Left lobe of liver (tissue), 2 donors: ENCODE data around the gene LCE2A. TPM values are rescaled to one million over a fixed set of nuclear protein-coding genes. Genes with fewer than 3 reads are reported as not detected.
A peak's percentile ranks its signal among the peaks of the same experiment; 100 is the strongest.

Experiments
- ATAC-seq: fragments of 200-7000 bp; cut with Tn5 transposase; one replicate; pipeline ENCODE4 v1.9.1; 2020; ENCODE audit warnings: mild to moderate bottlenecking, moderate library complexity
- DNase-seq: peaks from one replicate; pipeline ENCODE4 v3.0.0-alpha.2; 2020; ENCODE audit warnings: low spot score
- total RNA-seq: library from RNA; stranded (reverse); gene quantifications from one replicate; pipeline ENCODE4 v1.2.1, GENCODE V29; 2021
- donor health status: DM: no; HTN: no; CAD: no; lungs with moderate emphysema.
- donor health status: DM: no; HTN: yes; CAD: no.

Gene LCE2A
- total RNA-seq, 1 donor from 2014 or later: not detected

GRCh38 chr1:152741656-152742055, 43.5 kb downstream of the LCE2A start:
- DNase-seq (no peak), ATAC-seq (no peak)

GRCh38 chr1:152743371-152744145, 45.4 kb downstream of the LCE2A start:
- no peak for ATAC-seq
- DNase-seq: no peak

GRCh38 chr1:152745289-152745704, 47.2 kb downstream of the LCE2A start:
- ATAC-seq (peak; percentile 27), DNase-seq (no peak)

GRCh38 chr1:152745765-152746444, 47.8 kb downstream of the LCE2A start:
- DNase-seq (no peak), ATAC-seq (no peak)

- DNase-seq (no peak), ATAC-seq (no peak)
Measured at GRCh38 chr1:152747831-152748230, 49.7 kb downstream of the LCE2A start.

Other genes with a start within 250 kb of the LCE2A start
- not detected for gene LCE5A, start 187.5 kb upstream of the LCE2A start, total RNA-seq
- gene CRCT1, start 183.9 kb upstream of the LCE2A start, total RNA-seq: not detected
- not detected for gene LCE3E, start 131.6 kb upstream of the LCE2A start, total RNA-seq
- gene LCE3D, start 117.8 kb upstream of the LCE2A start, total RNA-seq: not detected
- not detected for gene LCE3C, start 98.1 kb upstream of the LCE2A start, total RNA-seq
- gene LCE3B, start 84.5 kb upstream of the LCE2A start, total RNA-seq: not detected
- not detected for gene LCE3A, start 75.2 kb upstream of the LCE2A start, total RNA-seq
- gene LCE2D, start 35.0 kb upstream of the LCE2A start, total RNA-seq: not detected
- gene LCE2C, start 23.1 kb upstream of the LCE2A start, total RNA-seq: not detected
- not detected for gene LCE2B, start 12.2 kb upstream of the LCE2A start, total RNA-seq
- not detected for gene LCE4A, start 9.8 kb downstream of the LCE2A start, total RNA-seq
- not detected for gene KPRP, start 59.7 kb downstream of the LCE2A start, total RNA-seq
- gene LCE1F, start 76.8 kb downstream of the LCE2A start, total RNA-seq: not detected
- not detected for gene LCE1E, start 87.9 kb downstream of the LCE2A start, total RNA-seq
- not detected for gene LCE1D, start 98.4 kb downstream of the LCE2A start, total RNA-seq
- not detected for gene LCE1C, start 108.3 kb downstream of the LCE2A start, total RNA-seq
- not detected for gene LCE1B, start 113.6 kb downstream of the LCE2A start, total RNA-seq
- gene LCE1A, start 129.1 kb downstream of the LCE2A start, total RNA-seq: not detected
- not detected for gene LCE6A, start 144.5 kb downstream of the LCE2A start, total RNA-seq
- gene LCE7A, start 161.7 kb downstream of the LCE2A start, total RNA-seq: not detected
- gene SMCP, start 180.0 kb downstream of the LCE2A start, total RNA-seq: not detected
- not detected for gene IVL, start 210.2 kb downstream of the LCE2A start, total RNA-seq
- gene SPRR5, start 248.9 kb downstream of the LCE2A start, total RNA-seq: not detected